Body of pancreas (tissue), 4 donors: ENCODE measurements around the gene OSBPL6. TPM values are rescaled to one million over a fixed set of nuclear protein-coding genes. Genes with fewer than 3 reads are reported as not detected.

Experiments
- ATAC-seq: fragments of 150-250 bp; one replicate; pipeline ENCODE4 v1.9.1; 2016
- DNase-seq, 4 donors: peaks; one replicate each; pipeline ENCODE4 v3.0.0-alpha.2; 2019
- H3K27ac ChIP-seq, 4 donors: fragments of 200-600 bp; sonication (generic); 1 replicate in 3 of 4; 2 replicates in 1 of 4; pipeline versions ENCODE4 v1.5.1 to v1.6.1; 2016 to 2019; ENCODE audit warnings: mild to moderate bottlenecking in 1 of 4, mixed read lengths in 1 of 4, moderate library complexity in 1 of 4
- H3K27me3 ChIP-seq, 2 donors: fragments of 200-600 bp; sonication (generic); one replicate each; pipeline ENCODE4 v1.6.0; 2016; ENCODE audit warnings: mild to moderate bottlenecking in 1 of 2
- H3K36me3 ChIP-seq, 2 donors: fragments of 200-600 bp; sonication (generic); replicated peaks in 1 of 2; 2 replicates each; pipeline ENCODE4 v1.5.1; 2016; ENCODE audit warnings: low read depth in 2 of 2; ENCODE audit not compliant: insufficient read depth in 1 of 2
- H3K4me1 ChIP-seq: fragments of 200-600 bp; sonication (generic); one replicate; pipeline ENCODE4 v1.6.0; 2016
- H3K4me3 ChIP-seq, 2 donors: fragments of 200-600 bp; sonication (generic); 1 replicate in 1 of 2; 2 replicates in 1 of 2; pipeline ENCODE4 v1.5.1; 2016 to 2019
- H3K9me3 ChIP-seq, 3 donors: fragments of 200-600 bp; sonication (generic); 1 replicate in 2 of 3; 2 replicates in 1 of 3; pipeline ENCODE4 v1.5.1; 2016
- POLR2A ChIP-seq, 3 donors: fragments of 450-650 bp; IDR thresholded peaks; one replicate each; pipeline ENCODE4 v1.6.1; 2016; ENCODE audit warnings: antibody characterized with exemption in 3 of 3, mild to moderate bottlenecking in 2 of 3
- WGBS, 2 donors: methylation state at CpG; one replicate each; pipeline ENCODE4 v1.1.5; 2017; 5-methylcytosine and 5-hydroxymethylcytosine counted together
- intact Hi-C: fragments of 100-400 bp; cut with DNase I; formaldehyde crosslinking; loops from one replicate; pipeline ENCODE4 v1.15.1; 2023
- total RNA-seq, 2 donors: library from RNA; depleted of rRNA; stranded (reverse); fragments of >200 nt; gene quantifications; one replicate each; pipeline ENCODE4 v1.1.0, GENCODE V29; 2016
- TF ChIP-seq, protein P1 (sequence below), 7 experiments: fragments of 450-650 bp in 4 of 7; fragments of 200-600 bp in 3 of 7; sonication (generic) in 3 of 7; IDR thresholded peaks; one replicate each; pipeline ENCODE4 v1.5.1; 2016 to 2019; ENCODE audit warnings: antibody characterized with exemption in 7 of 7

Gene OSBPL6
- total RNA-seq, 2 donors from 2014 or later, result 0.26 to 2.0 TPM

DNA sequence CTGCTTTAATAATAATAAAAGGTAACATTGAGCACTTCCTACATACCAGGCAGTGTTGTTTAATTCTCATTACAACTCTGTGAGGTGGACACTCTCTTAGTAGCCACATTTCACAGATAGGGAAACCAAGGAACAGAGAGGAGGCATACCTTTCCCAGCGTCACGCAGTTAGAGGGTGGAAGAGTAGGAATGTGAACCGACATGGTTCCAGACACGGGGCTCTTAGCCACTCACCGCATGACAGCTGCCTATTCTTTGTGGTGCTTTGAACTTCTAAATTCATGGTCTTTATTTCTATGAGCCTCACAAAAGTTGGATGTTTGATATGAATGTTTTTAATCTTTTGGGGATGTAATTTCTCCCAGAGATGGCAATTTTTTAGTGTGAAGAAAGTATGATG is 76.0 kb downstream of the OSBPL6 start:
- ATAC-seq (no peak), DNase-seq (no peak)
- H3K4me1 ChIP-seq, result no peaks in the 10 kb centered on the region
- 94 to 96% methylated on average over 5 of the region's 5 CpGs for WGBS, 2 donors
- H3K36me3 ChIP-seq, result no peaks in the 10 kb centered on the region
- no peaks in the 10 kb centered on the region for H3K27me3 ChIP-seq
- intact Hi-C loops, result no loop called here
- H3K27ac ChIP-seq, result no peak overlapping the region
- H3K9me3 ChIP-seq, result no peaks in the 10 kb centered on the region
- H3K4me3 ChIP-seq, result no peak overlapping the region
- TF ChIP-seq, protein P1, sequence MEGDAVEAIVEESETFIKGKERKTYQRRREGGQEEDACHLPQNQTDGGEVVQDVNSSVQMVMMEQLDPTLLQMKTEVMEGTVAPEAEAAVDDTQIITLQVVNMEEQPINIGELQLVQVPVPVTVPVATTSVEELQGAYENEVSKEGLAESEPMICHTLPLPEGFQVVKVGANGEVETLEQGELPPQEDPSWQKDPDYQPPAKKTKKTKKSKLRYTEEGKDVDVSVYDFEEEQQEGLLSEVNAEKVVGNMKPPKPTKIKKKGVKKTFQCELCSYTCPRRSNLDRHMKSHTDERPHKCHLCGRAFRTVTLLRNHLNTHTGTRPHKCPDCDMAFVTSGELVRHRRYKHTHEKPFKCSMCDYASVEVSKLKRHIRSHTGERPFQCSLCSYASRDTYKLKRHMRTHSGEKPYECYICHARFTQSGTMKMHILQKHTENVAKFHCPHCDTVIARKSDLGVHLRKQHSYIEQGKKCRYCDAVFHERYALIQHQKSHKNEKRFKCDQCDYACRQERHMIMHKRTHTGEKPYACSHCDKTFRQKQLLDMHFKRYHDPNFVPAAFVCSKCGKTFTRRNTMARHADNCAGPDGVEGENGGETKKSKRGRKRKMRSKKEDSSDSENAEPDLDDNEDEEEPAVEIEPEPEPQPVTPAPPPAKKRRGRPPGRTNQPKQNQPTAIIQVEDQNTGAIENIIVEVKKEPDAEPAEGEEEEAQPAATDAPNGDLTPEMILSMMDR (IDR thresholded peaks at IDR 0.05), result no peak
- no peak for TF ChIP-seq POLR2A (IDR thresholded peaks at IDR 0.05)

DNA sequence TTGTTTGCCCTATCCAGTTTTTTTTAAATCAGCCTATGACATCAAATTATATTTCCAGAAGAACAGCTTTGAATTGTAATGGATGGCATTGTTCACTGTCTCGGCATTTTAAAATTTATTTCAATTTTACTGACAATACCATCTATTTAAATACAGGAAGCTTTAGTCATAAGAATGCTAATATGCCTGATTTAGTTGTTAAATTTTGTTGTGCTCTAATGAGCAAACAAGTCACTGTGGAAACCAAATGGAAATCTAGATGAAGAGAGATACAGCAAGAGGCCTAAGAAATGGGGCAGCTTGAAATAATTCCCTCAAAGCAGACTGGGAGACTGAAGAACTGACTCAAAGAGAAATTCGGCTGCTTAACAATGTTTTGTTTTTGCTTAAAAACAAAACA is 76.8 kb downstream of the OSBPL6 start:
- no peaks in the 10 kb centered on the region for H3K4me1 ChIP-seq
- no peaks in the 10 kb centered on the region for H3K36me3 ChIP-seq
- 86 to 92% methylated on average over 2 of the region's 2 CpGs for WGBS, 2 donors
- intact Hi-C loops, result no loop called here
- H3K9me3 ChIP-seq, result no peaks in the 10 kb centered on the region
- H3K27me3 ChIP-seq, result no peaks in the 10 kb centered on the region
- ATAC-seq (no peak), DNase-seq (no peak)
- H3K27ac ChIP-seq, result no peak overlapping the region
- TF ChIP-seq, protein P1 (IDR thresholded peaks at IDR 0.05), result no peak
- no peak for TF ChIP-seq POLR2A (IDR thresholded peaks at IDR 0.05)
- H3K4me3 ChIP-seq, result no peak overlapping the region

DNA sequence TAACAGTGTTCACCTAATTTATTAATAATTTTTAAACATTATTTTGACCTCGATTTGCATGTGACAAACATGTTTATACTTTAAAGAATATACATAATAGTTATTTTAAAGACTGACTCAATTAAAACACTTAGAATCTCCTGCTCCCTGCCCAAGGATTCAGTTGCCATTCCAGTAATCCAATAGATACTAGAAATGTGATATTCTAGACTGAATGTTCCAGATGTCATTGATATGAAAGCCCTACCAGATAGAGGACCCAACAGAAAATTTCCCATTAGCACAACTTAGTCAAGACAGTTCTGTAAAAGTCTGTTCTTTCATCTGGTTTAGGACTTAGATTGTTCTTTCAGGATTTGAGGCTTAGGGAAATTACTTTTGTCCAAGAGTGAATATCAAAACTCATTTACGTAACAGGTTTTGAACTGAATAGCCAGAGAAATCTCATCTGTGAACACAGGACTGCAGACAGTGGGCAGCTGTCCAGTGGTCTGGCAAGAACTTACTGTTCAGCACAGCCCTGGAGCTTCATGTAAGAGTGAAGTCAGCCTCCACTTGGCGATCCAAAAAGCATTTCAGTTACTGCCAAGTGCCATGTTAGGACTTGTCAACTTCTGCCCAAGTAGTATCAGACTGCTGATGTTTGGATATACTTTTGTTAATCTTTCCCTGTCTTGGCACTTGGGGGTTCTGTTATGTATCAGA is 77.5 kb downstream of the OSBPL6 start:
- H3K4me3 ChIP-seq, result no peak overlapping the region

DNA sequence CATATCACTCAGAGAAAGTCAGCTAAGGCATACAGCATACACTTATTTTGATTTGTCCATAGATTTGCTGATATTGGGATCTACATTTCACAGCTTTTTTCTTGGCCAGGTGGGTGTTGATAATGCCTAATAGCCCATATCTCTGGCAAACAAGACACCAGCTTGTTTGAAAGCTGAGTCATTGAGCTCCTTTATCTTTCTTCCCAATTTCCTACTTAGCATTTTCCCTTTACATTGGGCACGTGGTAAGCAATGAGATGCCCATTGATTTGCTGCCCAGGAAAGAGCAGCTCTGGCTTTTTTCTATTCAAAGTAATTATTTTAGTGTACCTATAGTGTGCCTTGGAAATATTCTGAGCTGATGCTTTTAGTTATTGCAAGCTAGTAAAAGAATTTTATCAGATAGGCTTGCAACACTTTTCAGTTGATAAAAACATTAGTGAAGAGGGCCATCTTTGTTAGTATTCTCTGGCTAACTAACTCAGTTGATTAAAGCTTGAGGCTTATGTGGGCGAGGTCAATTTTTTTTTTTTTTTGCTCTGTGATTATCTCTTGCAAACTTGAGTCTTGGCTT is 79.6 kb downstream of the OSBPL6 start:
- Histone ChIP-seq H3K27ac (no peak overlapping the region), H3K4me3 (no peak overlapping the region), H3K4me1 (peaks cover 13% of the 10 kb centered on the region), H3K36me3 (no peaks in the 10 kb centered on the region), H3K27me3 (no peaks in the 10 kb centered on the region), H3K9me3 (no peaks in the 10 kb centered on the region)
- DNase-seq (no peak), ATAC-seq (no peak)
- TF ChIP-seq, protein P1 (IDR thresholded peaks at IDR 0.05), result no peak
- TF ChIP-seq POLR2A (IDR thresholded peaks at IDR 0.05), result no peak
- WGBS, 2 donors, result 53 to 58% methylated on average over 2 of the region's 2 CpGs
- intact Hi-C loops, result no loop called here

More for the DNA sequence above, 77.5 kb downstream of the OSBPL6 start:
- H3K36me3 ChIP-seq, result no peaks in the 10 kb centered on the region
- 69 to 82% methylated on average over 3 of the region's 3 CpGs for WGBS, 2 donors
- H3K27me3 ChIP-seq, result no peaks in the 10 kb centered on the region
- intact Hi-C loops, result no loop called here
- H3K27ac ChIP-seq, result no peak overlapping the region
- H3K4me1 ChIP-seq, result no peaks in the 10 kb centered on the region
- peak; percentile 21 to 58 (median 38) for DNase-seq
- H3K9me3 ChIP-seq, result no peaks in the 10 kb centered on the region
- ATAC-seq, result no peak
- no peak for TF ChIP-seq POLR2A (IDR thresholded peaks at IDR 0.05)
- TF ChIP-seq, protein P1 (IDR thresholded peaks at IDR 0.05), result no peak

DNA sequence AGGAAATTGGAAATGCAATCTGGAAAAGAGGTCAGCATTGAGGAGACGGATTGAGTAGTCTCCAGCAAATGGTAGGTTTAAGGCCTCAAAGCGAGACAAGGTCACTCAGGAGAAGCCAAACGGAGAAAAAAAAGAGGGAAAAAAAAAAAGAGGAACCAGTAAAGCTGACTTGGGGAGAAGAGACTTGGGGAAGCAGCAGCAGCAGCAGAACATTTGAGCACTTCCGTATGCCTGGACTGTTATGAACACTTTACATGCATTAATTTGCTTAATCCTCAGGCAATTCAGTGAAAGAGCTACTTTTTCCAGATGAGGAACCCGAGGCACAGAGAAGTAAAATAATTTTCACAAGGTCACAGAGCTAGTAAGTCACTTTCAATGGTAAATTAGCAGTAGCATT is 81.3 kb downstream of the OSBPL6 start:
- no peak for ATAC-seq
- TF ChIP-seq, protein P1 (IDR thresholded peaks at IDR 0.05), result no peak
- TF ChIP-seq POLR2A (IDR thresholded peaks at IDR 0.05), result no peak
- WGBS, 2 donors, result 71 to 88% methylated on average over 5 of the region's 5 CpGs
- H3K27ac ChIP-seq, result no peak overlapping the region
- intact Hi-C loops, result no loop called here
- H3K36me3 ChIP-seq, result no peaks in the 10 kb centered on the region
- no peak overlapping the region for H3K4me3 ChIP-seq
- no peaks in the 10 kb centered on the region for H3K27me3 ChIP-seq
- DNase-seq, result peak in 1 of 4 donors; percentile 17
- no peaks in the 10 kb centered on the region for H3K9me3 ChIP-seq
- peaks cover 16% of the 10 kb centered on the region for H3K4me1 ChIP-seq
